Parathyroid adenoma (tissue), 2 donors: ENCODE data around the gene LPGAT1.

Source experiments
- H2AFZ ChIP-seq: fragments of 300-600 bp; sonication (generic); one replicate; pipeline ENCODE4 v1.7.0; 2017; ENCODE audit warnings: antibody characterized with exemption, mild to moderate bottlenecking
- H3K27ac ChIP-seq: fragments of 300-600 bp; sonication (generic); one replicate; pipeline ENCODE4 v1.7.0; 2017
- H3K27me3 ChIP-seq: fragments of 300-600 bp; sonication (generic); one replicate; pipeline ENCODE4 v1.7.0; 2017; ENCODE audit warnings: low read length; ENCODE audit not compliant: control insufficient read depth, insufficient read depth
- H3K36me3 ChIP-seq: fragments of 300-600 bp; sonication (generic); one replicate; pipeline ENCODE4 v1.7.0; 2017; ENCODE audit warnings: low read length; ENCODE audit not compliant: control insufficient read depth, insufficient read depth
- H3K4me1 ChIP-seq: fragments of 300-600 bp; sonication (generic); one replicate; pipeline ENCODE4 v1.7.0; 2017; ENCODE audit warnings: control low read depth
- H3K4me2 ChIP-seq: fragments of 300-600 bp; sonication (generic); one replicate; pipeline ENCODE4 v1.7.0; 2017; ENCODE audit warnings: low read length
- H3K4me3 ChIP-seq: fragments of 300-600 bp; sonication (generic); one replicate; pipeline ENCODE4 v1.7.0; 2017; ENCODE audit warnings: low read depth, low read length
- H3K79me2 ChIP-seq: fragments of 300-600 bp; sonication (generic); one replicate; pipeline ENCODE4 v1.7.0; 2017; ENCODE audit warnings: control low read depth
- H3K9ac ChIP-seq: fragments of 300-600 bp; sonication (generic); one replicate; pipeline ENCODE4 v1.7.0; 2017; ENCODE audit warnings: mild to moderate bottlenecking
- H3K9me3 ChIP-seq: fragments of 300-600 bp; sonication (generic); one replicate; pipeline ENCODE4 v1.7.0; 2017; ENCODE audit warnings: low read length; ENCODE audit not compliant: control insufficient read depth
- TF ChIP-seq, protein P1 (sequence below): fragments of 300-600 bp; sonication (generic); IDR thresholded peaks from one replicate; pipeline ENCODE4 v1.7.0; 2017; ENCODE audit warnings: antibody characterized with exemption, mild to moderate bottlenecking
- donor health status: primary hyperparathyroidism.

Gene LPGAT1

DNA sequence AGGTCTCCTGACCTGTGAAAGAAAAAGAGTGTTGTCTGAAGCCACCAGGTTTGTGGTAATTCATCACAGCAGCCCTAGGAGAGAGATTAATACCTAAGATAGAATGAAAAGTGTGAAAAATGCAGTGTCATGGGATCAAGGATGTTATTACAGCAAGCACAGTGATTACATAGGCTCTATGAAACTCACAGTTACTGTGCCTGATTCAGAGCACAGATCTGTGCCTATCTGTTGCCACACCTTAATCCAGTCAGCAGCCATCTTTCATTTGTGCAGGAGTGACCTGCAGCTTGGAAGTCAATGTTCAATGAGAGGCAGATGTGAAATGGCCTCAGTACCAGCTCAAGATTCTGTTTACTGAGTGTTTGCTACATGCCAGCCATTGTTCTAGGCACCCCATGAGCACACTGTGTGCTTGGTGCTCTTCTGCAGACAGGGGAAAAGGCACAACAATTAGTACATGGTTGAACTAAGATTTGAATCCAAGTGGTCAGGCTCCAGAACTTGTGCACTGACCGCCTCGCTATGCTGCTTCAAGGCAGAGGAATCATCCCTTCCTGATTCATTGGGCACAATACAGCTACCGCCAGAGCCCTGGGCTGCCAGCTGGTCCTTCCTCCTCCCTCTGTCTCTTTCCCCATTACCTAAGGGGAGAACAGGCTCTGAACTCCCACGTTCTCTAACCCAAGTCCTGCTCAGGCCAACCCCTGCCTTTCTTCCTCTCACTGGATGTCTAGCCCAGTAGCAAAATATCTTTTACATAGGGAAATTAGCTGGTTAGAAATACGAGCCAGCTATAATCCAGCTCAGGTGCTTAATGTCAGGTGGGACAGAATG, 98.9 kb downstream of the LPGAT1 start:
- Histone ChIP-seq H3K36me3 (no peaks in the 10 kb centered on the region), H2AFZ (no peak overlapping the region), H3K9me3 (no peaks in the 10 kb centered on the region), H3K4me3 (no peak overlapping the region), H3K4me2 (no peak overlapping the region), H3K27me3 (no peaks in the 10 kb centered on the region), H3K27ac (no peak overlapping the region), H3K79me2 (no peaks in the 10 kb centered on the region), H3K4me1 (no peaks in the 10 kb centered on the region), H3K9ac (no peak overlapping the region)
- TF ChIP-seq, protein P1, sequence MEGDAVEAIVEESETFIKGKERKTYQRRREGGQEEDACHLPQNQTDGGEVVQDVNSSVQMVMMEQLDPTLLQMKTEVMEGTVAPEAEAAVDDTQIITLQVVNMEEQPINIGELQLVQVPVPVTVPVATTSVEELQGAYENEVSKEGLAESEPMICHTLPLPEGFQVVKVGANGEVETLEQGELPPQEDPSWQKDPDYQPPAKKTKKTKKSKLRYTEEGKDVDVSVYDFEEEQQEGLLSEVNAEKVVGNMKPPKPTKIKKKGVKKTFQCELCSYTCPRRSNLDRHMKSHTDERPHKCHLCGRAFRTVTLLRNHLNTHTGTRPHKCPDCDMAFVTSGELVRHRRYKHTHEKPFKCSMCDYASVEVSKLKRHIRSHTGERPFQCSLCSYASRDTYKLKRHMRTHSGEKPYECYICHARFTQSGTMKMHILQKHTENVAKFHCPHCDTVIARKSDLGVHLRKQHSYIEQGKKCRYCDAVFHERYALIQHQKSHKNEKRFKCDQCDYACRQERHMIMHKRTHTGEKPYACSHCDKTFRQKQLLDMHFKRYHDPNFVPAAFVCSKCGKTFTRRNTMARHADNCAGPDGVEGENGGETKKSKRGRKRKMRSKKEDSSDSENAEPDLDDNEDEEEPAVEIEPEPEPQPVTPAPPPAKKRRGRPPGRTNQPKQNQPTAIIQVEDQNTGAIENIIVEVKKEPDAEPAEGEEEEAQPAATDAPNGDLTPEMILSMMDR, result no peak

DNA sequence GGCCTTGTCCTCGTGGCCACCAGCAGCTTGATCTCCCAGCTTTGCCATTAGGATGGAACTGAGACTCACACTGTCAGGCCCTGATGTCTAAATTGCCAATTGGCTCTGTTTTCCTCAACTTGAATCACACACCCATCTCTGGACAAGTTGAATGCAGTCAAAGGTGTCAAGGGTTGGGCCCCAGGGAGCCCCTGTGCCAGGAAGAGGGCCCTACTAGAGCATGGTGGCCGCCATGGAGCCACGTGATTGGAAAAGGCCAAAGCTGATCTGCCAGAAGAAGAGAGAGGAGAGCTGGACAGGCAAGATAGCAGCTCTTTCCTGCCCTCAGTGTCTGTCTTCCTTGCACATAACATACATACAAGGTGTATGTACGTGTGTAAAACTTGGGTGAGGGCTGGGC, 100.2 kb downstream of the LPGAT1 start:
- no peak overlapping the region for H3K9ac ChIP-seq
- no peak overlapping the region for H3K4me3 ChIP-seq
- no peaks in the 10 kb centered on the region for H3K27me3 ChIP-seq
- no peaks in the 10 kb centered on the region for H3K36me3 ChIP-seq
- H3K9me3 ChIP-seq, result no peaks in the 10 kb centered on the region
- TF ChIP-seq, protein P1, result no peak
- H3K4me1 ChIP-seq, result no peaks in the 10 kb centered on the region
- H3K27ac ChIP-seq, result no peak overlapping the region
- no peak overlapping the region for H3K4me2 ChIP-seq
- H3K79me2 ChIP-seq, result no peaks in the 10 kb centered on the region
- H2AFZ ChIP-seq, result no peak overlapping the region

DNA sequence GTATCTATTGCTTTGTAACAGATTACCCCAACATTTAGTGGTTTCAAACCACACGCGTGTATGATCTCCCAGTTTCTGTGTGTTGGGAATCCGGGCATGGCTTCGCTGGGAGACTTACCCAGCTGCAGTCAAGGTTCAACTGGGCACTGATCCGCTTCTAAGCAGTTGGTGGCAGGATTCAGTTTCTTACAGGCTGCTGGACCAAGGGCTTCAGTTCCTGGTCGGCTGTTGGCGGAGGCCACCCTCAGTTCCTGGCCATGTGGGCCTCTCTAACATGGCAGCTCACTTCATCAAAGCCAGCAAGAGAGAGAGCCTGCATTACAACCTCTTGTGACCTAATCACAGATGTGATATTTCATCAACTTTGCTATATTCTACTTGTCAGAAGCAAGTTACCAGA, 101.3 kb downstream of the LPGAT1 start:
- Histone ChIP-seq H3K79me2 (no peaks in the 10 kb centered on the region), H3K27me3 (no peaks in the 10 kb centered on the region), H3K9ac (no peak overlapping the region), H3K4me2 (no peak overlapping the region), H3K9me3 (no peaks in the 10 kb centered on the region), H3K27ac (no peak overlapping the region), H3K4me1 (no peaks in the 10 kb centered on the region), H2AFZ (no peak overlapping the region), H3K4me3 (no peak overlapping the region), H3K36me3 (no peaks in the 10 kb centered on the region)
- TF ChIP-seq, protein P1, result no peak

DNA sequence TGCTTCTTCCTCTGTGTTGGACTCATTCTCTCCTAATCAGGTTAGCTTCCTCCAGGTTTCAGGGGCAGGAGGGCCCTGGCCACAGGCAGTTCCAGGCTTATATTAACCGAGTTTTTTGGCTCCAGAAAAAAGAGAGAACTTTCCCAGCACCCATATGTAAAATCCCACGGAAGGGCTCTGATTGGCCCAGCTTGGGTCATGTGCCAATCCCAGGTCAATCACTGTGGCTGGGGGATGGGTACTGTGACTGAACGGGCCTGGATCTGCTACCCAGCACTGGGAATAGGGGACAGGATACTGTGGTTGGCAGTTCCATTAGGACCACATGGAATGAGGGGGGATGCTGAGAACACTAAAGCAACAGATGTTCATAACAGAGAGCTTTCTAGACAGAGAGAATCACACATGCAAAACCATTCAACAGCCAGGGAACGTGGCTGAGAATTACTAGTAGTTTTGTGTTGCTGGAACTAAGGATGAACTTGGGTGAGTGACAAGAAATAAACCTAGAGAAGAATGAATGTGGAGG, 104.0 kb downstream of the LPGAT1 start:
- Histone ChIP-seq H2AFZ (no peak overlapping the region), H3K4me2 (no peak overlapping the region), H3K27me3 (no peaks in the 10 kb centered on the region), H3K9me3 (no peaks in the 10 kb centered on the region), H3K36me3 (no peaks in the 10 kb centered on the region), H3K4me3 (no peak overlapping the region), H3K4me1 (no peaks in the 10 kb centered on the region), H3K27ac (no peak overlapping the region), H3K79me2 (no peaks in the 10 kb centered on the region), H3K9ac (no peak overlapping the region)
- TF ChIP-seq, protein P1, result no peak
